Keratinocyte (primary cell): ENCODE data around the gene MAML2. TPM values are rescaled to one million over a fixed set of nuclear protein-coding genes. Genes with fewer than 3 reads are reported as not detected.
A peak's percentile ranks its signal among the peaks of the same experiment; 100 is the strongest.
"Not testable (repeated sequence)": the region's sequence is repeated elsewhere in the genome, so short reads cannot be mapped to it uniquely, and the experiment has no call there.

Source experiments
- DNase-seq: peaks from one replicate; pipeline ENCODE4 v3.0.0-alpha.2; 2011; ENCODE audit warnings: low read depth, missing footprints, low spot score
- FAIRE-seq: peaks from 2 replicates; lab custom pipeline; 2011; peaks lifted over from hg19 to GRCh38; lab: Jason Lieb, UNC
- H2AFZ ChIP-seq: 2 replicates; pipeline ENCODE4 v1.6.0; 2012; ENCODE audit warnings: low read length, control low read depth, inconsistent platforms; ENCODE audit not compliant: control insufficient read depth
- H3K27ac ChIP-seq: 2 replicates; pipeline ENCODE4 v1.5.1; 2011; ENCODE audit warnings: low read length; ENCODE audit not compliant: control insufficient read depth, insufficient read depth
- H3K27me3 ChIP-seq: 3 replicates; pipeline ENCODE4 v1.6.0; 2011; ENCODE audit warnings: low read length; ENCODE audit not compliant: control insufficient read depth, insufficient read depth; ENCODE audit errors: extremely low read depth
- H3K36me3 ChIP-seq, 2 experiments: 2 replicates in 1 of 2; 3 replicates in 1 of 2; pipeline ENCODE4 v1.5.1; 2011; ENCODE audit warnings: low read length in 2 of 2, mild to moderate bottlenecking in 1 of 2; ENCODE audit not compliant: control insufficient read depth in 2 of 2, insufficient read depth in 2 of 2; ENCODE audit errors: extremely low read depth in 1 of 2
- H3K4me1 ChIP-seq: 3 replicates; pipeline ENCODE4 v1.5.1; 2011; ENCODE audit warnings: low read length; ENCODE audit not compliant: control insufficient read depth, insufficient read depth; ENCODE audit errors: extremely low read depth
- H3K4me2 ChIP-seq: 3 replicates; pipeline ENCODE4 v1.6.0; 2011; ENCODE audit warnings: low read depth, low read length; ENCODE audit not compliant: control insufficient read depth, insufficient read depth; ENCODE audit errors: extremely low read depth
- H3K4me3 ChIP-seq, 3 experiments: fragments of 200-600 bp in 1 of 3; sonication (generic) in 1 of 3; 2 replicates in 2 of 3; 3 replicates in 1 of 3; pipeline ENCODE4 v1.5.1; 2011 to 2016; ENCODE audit warnings: low read length in 3 of 3, mild to moderate bottlenecking in 3 of 3, control low read depth in 2 of 3, inconsistent platforms in 1 of 3, low read depth in 1 of 3, mixed read lengths in 1 of 3, mixed run types in 1 of 3, moderate library complexity in 1 of 3; ENCODE audit not compliant: control insufficient read depth in 2 of 3, insufficient read depth in 2 of 3; ENCODE audit errors: extremely low read depth in 1 of 3
- H3K79me2 ChIP-seq: 2 replicates; pipeline ENCODE4 v1.6.0; 2012; ENCODE audit warnings: low read length; ENCODE audit not compliant: control insufficient read depth, insufficient read depth
- H3K9ac ChIP-seq: 3 replicates; pipeline ENCODE4 v1.6.0; 2011; ENCODE audit warnings: low read length; ENCODE audit not compliant: control insufficient read depth, insufficient read depth; ENCODE audit errors: extremely low read depth
- H3K9me1 ChIP-seq: 3 replicates; pipeline ENCODE4 v1.6.0; 2011; ENCODE audit warnings: low read length; ENCODE audit not compliant: control insufficient read depth, insufficient read depth; ENCODE audit errors: extremely low read depth
- H3K9me3 ChIP-seq: 2 replicates; pipeline ENCODE4 v1.5.1; 2012; ENCODE audit warnings: low read depth, low read length; ENCODE audit not compliant: control insufficient read depth
- H4K20me1 ChIP-seq: 3 replicates; pipeline ENCODE4 v1.6.0; 2011; ENCODE audit warnings: low read length; ENCODE audit not compliant: control insufficient read depth, insufficient read depth; ENCODE audit errors: extremely low read depth
- EZH2 ChIP-seq: IDR thresholded peaks from one replicate; pipeline ENCODE4 v1.6.1; 2012; ENCODE audit warnings: inconsistent platforms, mild to moderate bottlenecking, low read length, moderate library complexity
- dilution Hi-C: fragments of 300-500 bp; cut with MboI; formaldehyde crosslinking; loops from one replicate; pipeline ENCODE4 v1.7.0; 2020; ENCODE audit warnings: low sequenced_read_pairs; ENCODE audit not compliant: extremely low pct_ligation_motif_present
- polyA plus RNA-seq, 5 experiments: library from polyadenylated mRNA; depleted of rRNA in 3 of 5; stranded (reverse) in 3 of 5; stranded (forward) in 1 of 5; unstranded in 1 of 5; fragments of >200 nt; gene quantifications; 1 replicate in 1 of 5; 2 replicates in 3 of 5; 3 replicates in 1 of 5; pipeline versions ENCODE4 v1.2.1 to v1.2.3, GENCODE V29; 2011 to 2012; ENCODE audit warnings: missing spikeins in 2 of 5, low read depth in 1 of 5, low replicate concordance in 1 of 5
- TF ChIP-seq, protein P1 (sequence below), 3 experiments: IDR thresholded peaks in 1 of 3; conservative IDR thresholded peaks in 1 of 3; optimal IDR thresholded peaks in 1 of 3; 2 replicates in 2 of 3; 3 replicates in 1 of 3; pipeline versions ENCODE3 to v1.5.1; 2011; ENCODE audit warnings: low read length in 3 of 3, mild to moderate bottlenecking in 3 of 3, moderate library complexity in 2 of 3, control low read depth in 1 of 3, inconsistent platforms in 1 of 3; ENCODE audit not compliant: insufficient read depth in 2 of 3; ENCODE audit errors: extremely low read depth in 1 of 3

Gene MAML2
- polyA plus RNA-seq, 1 donor (not counting 4 experiments of a cell fraction or from before 2014, with no cell fraction given): 4.2 TPM

- dilution Hi-C loops: no loop called here
- no peak for FAIRE-seq
- Histone ChIP-seq H3K36me3 (no peaks in the 10 kb centered on the region), H3K9me3 (no peaks in the 10 kb centered on the region), H4K20me1 (no peaks in the 10 kb centered on the region), H3K9ac (no peak overlapping the region), H3K27ac (peak overlapping the region; percentile 24), H3K79me2 (no peaks in the 10 kb centered on the region), H3K27me3 (no peaks in the 10 kb centered on the region), H2AFZ (no peak overlapping the region), H3K9me1 (no peaks in the 10 kb centered on the region), H3K4me3 (no peak overlapping the region), H3K4me2 (peak overlapping the region; percentile 40), H3K4me1 (peaks cover 33% of the 10 kb centered on the region)
- DNase-seq: no peak
- TF ChIP-seq EZH2: no peak
- TF ChIP-seq, protein P1, sequence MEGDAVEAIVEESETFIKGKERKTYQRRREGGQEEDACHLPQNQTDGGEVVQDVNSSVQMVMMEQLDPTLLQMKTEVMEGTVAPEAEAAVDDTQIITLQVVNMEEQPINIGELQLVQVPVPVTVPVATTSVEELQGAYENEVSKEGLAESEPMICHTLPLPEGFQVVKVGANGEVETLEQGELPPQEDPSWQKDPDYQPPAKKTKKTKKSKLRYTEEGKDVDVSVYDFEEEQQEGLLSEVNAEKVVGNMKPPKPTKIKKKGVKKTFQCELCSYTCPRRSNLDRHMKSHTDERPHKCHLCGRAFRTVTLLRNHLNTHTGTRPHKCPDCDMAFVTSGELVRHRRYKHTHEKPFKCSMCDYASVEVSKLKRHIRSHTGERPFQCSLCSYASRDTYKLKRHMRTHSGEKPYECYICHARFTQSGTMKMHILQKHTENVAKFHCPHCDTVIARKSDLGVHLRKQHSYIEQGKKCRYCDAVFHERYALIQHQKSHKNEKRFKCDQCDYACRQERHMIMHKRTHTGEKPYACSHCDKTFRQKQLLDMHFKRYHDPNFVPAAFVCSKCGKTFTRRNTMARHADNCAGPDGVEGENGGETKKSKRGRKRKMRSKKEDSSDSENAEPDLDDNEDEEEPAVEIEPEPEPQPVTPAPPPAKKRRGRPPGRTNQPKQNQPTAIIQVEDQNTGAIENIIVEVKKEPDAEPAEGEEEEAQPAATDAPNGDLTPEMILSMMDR (optimal IDR thresholded peaks at IDR 0.05 in 1 of 3, IDR thresholded peaks at IDR 0.05 in 1 of 3, conservative IDR thresholded peaks at IDR 0.05 in 1 of 3; ENCODE audit: extremely low read depth in 1 of 3, insufficient read depth in 2 of 3, low read length in 3 of 3): no peak
These were observed 156.2 kb downstream of the MAML2 start for GRCh38 chr11:96186806-96187205.

DNA sequence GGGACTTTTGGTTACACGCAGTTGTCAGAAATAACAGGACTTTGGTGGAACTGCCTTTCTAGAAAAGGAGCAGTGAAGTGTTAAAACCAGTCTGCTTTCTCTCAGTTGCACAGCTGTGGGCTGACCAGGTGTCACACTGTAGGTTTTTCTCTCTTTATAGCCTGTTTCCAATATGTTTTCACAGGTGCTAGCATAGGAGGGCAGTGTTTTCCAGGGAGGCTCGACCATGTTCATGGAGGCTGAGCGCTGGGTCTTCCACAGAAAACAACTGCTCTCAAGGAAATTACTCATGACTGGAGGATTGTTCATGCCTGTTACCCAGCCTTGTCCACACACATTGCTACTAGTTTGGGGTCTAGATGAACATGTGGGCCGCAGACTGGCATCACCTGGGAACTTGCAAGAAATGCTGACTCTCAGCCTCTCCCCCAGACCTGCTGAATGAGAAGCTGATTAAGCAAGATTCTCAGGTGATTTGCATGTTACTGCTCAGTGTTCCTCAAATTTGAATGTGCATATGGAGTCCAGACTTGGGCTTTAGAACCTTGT is 157.7 kb downstream of the MAML2 start:
- no peak overlapping the region for H3K9ac ChIP-seq
- no peaks in the 10 kb centered on the region for H4K20me1 ChIP-seq
- FAIRE-seq (no peak), DNase-seq (no peak)
- H3K9me3 ChIP-seq: no peaks in the 10 kb centered on the region
- no peak overlapping the region for H3K4me2 ChIP-seq
- H3K4me3 ChIP-seq: no peak overlapping the region
- no peak overlapping the region for H3K27ac ChIP-seq
- H3K9me1 ChIP-seq: no peaks in the 10 kb centered on the region
- TF ChIP-seq EZH2: no peak
- TF ChIP-seq, protein P1 (optimal IDR thresholded peaks at IDR 0.05 in 1 of 3, IDR thresholded peaks at IDR 0.05 in 1 of 3, conservative IDR thresholded peaks at IDR 0.05 in 1 of 3; ENCODE audit: extremely low read depth in 1 of 3, insufficient read depth in 2 of 3, low read length in 3 of 3): no peak
- H2AFZ ChIP-seq: no peak overlapping the region
- H3K79me2 ChIP-seq: no peaks in the 10 kb centered on the region
- no peaks in the 10 kb centered on the region for H3K27me3 ChIP-seq
- dilution Hi-C loops: no loop called here
- H3K4me1 ChIP-seq: peaks cover 33% of the 10 kb centered on the region
- H3K36me3 ChIP-seq: no peaks in the 10 kb centered on the region

GRCh38 chr11:96180937-96181336 is 162.1 kb downstream of the MAML2 start:
- H3K4me1 ChIP-seq, dilution Hi-C loops, H3K27me3 ChIP-seq, H3K27ac ChIP-seq, H3K79me2 ChIP-seq, H3K4me3 ChIP-seq, H3K36me3 ChIP-seq, H4K20me1 ChIP-seq, H2AFZ ChIP-seq, H3K9me1 ChIP-seq, H3K9me3 ChIP-seq, DNase-seq, H3K4me2 ChIP-seq, FAIRE-seq, H3K9ac ChIP-seq: not testable (repeated sequence)
